Testis (tissue), 2 donors: ENCODE measurements around the gene EPHB1.

Experiments used
- CTCF ChIP-seq, 3 experiments: fragments of 450-650 bp in 2 of 3; fragments of 200-600 bp in 1 of 3; sonication (generic) in 1 of 3; IDR thresholded peaks; one replicate each; pipeline ENCODE4 v1.5.1; 2016 to 2019; ENCODE audit warnings: antibody characterized with exemption in 3 of 3, mild to moderate bottlenecking in 2 of 3, moderate library complexity in 1 of 3
- POLR2A ChIP-seq: fragments of 450-650 bp; IDR thresholded peaks from one replicate; pipeline ENCODE4 v1.6.1; 2017; ENCODE audit warnings: antibody characterized with exemption, mild to moderate bottlenecking, moderate library complexity

- TF ChIP-seq POLR2A (no peak), CTCF (IDR thresholded peaks at IDR 0.05) (no peak)
Observed at GRCh38 chr3:134863915-134864314, 68.9 kb downstream of the EPHB1 start.
